ENCODE results near the gene IWS1.

- no peak for TF ChIP-seq POLR2A (IDR thresholded peaks at IDR 0.05; ENCODE audit: low read depth, low read length)
- no peak for TF ChIP-seq POLR2AphosphoS5 (IDR thresholded peaks at IDR 0.05; ENCODE audit: low read depth, low read length)
- TF ChIP-seq TAF1 (IDR thresholded peaks at IDR 0.05; ENCODE audit: borderline replicate concordance, low read depth, low read length), result no peak
Measured at GRCh38 chr2:127471286-127471988, 54.9 kb downstream of the IWS1 start.

Measured in GM12892 (cell line).